ENCODE data around the gene IFIT2. TPM values are rescaled to one million over a fixed set of nuclear protein-coding genes. Genes with fewer than 3 reads are reported as not detected.

The IFIT2 gene
- total RNA-seq, 1 experiment from 2014 or later, result 40.8 TPM

GRCh38 chr10:89338713-89339112, 36.9 kb downstream of the IFIT2 start:
- CTCF ChIA-PET, result no interaction called here
- Mint-ChIP-seq H3K27ac (ENCODE audit: unreplicated experiment) (no peak overlapping the region), H3K9me3 (ENCODE audit: low read depth, unreplicated experiment) (no peaks in the 10 kb centered on the region), H3K27me3 (ENCODE audit: unreplicated experiment) (no peaks in the 10 kb centered on the region), H3K4me3 (ENCODE audit: low read depth, unreplicated experiment) (no peak overlapping the region), H3K36me3 (ENCODE audit: insufficient read depth, unreplicated experiment) (no peaks in the 10 kb centered on the region), H3K4me1 (ENCODE audit: low read depth, unreplicated experiment) (peaks cover 13% of the 10 kb centered on the region)
- TF ChIP-seq, protein P1, sequence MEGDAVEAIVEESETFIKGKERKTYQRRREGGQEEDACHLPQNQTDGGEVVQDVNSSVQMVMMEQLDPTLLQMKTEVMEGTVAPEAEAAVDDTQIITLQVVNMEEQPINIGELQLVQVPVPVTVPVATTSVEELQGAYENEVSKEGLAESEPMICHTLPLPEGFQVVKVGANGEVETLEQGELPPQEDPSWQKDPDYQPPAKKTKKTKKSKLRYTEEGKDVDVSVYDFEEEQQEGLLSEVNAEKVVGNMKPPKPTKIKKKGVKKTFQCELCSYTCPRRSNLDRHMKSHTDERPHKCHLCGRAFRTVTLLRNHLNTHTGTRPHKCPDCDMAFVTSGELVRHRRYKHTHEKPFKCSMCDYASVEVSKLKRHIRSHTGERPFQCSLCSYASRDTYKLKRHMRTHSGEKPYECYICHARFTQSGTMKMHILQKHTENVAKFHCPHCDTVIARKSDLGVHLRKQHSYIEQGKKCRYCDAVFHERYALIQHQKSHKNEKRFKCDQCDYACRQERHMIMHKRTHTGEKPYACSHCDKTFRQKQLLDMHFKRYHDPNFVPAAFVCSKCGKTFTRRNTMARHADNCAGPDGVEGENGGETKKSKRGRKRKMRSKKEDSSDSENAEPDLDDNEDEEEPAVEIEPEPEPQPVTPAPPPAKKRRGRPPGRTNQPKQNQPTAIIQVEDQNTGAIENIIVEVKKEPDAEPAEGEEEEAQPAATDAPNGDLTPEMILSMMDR (IDR thresholded peaks at IDR 0.05; ENCODE audit: unreplicated experiment), result no peak
- no peak for DNase-seq
- BruUV-seq (replicated peaks), result no TSS peak
- intact Hi-C loops (cut with micrococcal nuclease; ENCODE audit: unreplicated experiment), result no loop called here

DNA sequence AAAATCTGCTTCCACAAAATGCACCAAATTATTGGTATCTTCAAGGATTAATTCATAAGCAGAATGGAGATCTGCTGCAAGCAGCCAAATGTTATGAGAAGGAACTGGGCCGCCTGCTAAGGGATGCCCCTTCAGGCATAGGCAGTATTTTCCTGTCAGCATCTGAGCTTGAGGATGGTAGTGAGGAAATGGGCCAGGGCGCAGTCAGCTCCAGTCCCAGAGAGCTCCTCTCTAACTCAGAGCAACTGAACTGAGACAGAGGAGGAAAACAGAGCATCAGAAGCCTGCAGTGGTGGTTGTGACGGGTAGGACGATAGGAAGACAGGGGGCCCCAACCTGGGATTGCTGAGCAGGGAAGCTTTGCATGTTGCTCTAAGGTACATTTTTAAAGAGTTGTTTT, 38.0 kb downstream of the IFIT2 start:
- no peaks in the 10 kb centered on the region for H3K36me3 Mint-ChIP-seq (ENCODE audit: insufficient read depth, unreplicated experiment)
- no peak overlapping the region for H3K27ac Mint-ChIP-seq (ENCODE audit: unreplicated experiment)
- no peaks in the 10 kb centered on the region for H3K9me3 Mint-ChIP-seq (ENCODE audit: low read depth, unreplicated experiment)
- CTCF ChIA-PET, result no interaction called here
- no peak overlapping the region for H3K4me3 Mint-ChIP-seq (ENCODE audit: low read depth, unreplicated experiment)
- TF ChIP-seq, protein P1 (IDR thresholded peaks at IDR 0.05; ENCODE audit: unreplicated experiment), result no peak
- no peaks in the 10 kb centered on the region for H3K27me3 Mint-ChIP-seq (ENCODE audit: unreplicated experiment)
- no TSS peak for BruUV-seq (replicated peaks)
- no peak for DNase-seq
- intact Hi-C loops (cut with micrococcal nuclease; ENCODE audit: unreplicated experiment), result no loop called here
- H3K4me1 Mint-ChIP-seq (ENCODE audit: low read depth, unreplicated experiment), result peaks cover 13% of the 10 kb centered on the region

DNA sequence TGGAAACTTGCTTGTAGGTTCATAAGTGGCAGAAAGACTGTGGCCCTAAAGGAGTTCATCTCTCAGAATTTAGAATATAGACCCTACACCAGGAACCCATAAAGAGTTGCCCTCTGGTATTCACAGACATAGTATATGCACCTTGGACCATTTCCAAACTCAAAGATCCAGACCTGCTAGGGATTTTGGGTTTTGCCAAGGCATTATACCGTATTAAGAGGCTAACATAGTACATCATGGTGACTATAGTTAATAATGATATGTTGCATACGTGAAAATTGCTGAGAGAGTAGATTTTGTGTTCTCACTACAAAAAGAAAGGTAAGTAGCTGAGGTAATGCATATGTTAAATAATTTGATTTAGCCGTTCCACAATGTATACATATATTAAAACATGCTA, 39.8 kb downstream of the IFIT2 start:
- Mint-ChIP-seq H3K4me1 (ENCODE audit: low read depth, unreplicated experiment) (peaks cover 27% of the 10 kb centered on the region), H3K36me3 (ENCODE audit: insufficient read depth, unreplicated experiment) (peaks cover 6% of the 10 kb centered on the region), H3K9me3 (ENCODE audit: low read depth, unreplicated experiment) (no peaks in the 10 kb centered on the region), H3K4me3 (ENCODE audit: low read depth, unreplicated experiment) (no peak overlapping the region), H3K27me3 (ENCODE audit: unreplicated experiment) (no peaks in the 10 kb centered on the region), H3K27ac (ENCODE audit: unreplicated experiment) (no peak overlapping the region)
- TF ChIP-seq, protein P1 (IDR thresholded peaks at IDR 0.05; ENCODE audit: unreplicated experiment), result no peak
- no TSS peak for BruUV-seq (replicated peaks)
- intact Hi-C loops (cut with micrococcal nuclease; ENCODE audit: unreplicated experiment), result no loop called here
- DNase-seq, result no peak
- CTCF ChIA-PET, result no interaction called here

DNA sequence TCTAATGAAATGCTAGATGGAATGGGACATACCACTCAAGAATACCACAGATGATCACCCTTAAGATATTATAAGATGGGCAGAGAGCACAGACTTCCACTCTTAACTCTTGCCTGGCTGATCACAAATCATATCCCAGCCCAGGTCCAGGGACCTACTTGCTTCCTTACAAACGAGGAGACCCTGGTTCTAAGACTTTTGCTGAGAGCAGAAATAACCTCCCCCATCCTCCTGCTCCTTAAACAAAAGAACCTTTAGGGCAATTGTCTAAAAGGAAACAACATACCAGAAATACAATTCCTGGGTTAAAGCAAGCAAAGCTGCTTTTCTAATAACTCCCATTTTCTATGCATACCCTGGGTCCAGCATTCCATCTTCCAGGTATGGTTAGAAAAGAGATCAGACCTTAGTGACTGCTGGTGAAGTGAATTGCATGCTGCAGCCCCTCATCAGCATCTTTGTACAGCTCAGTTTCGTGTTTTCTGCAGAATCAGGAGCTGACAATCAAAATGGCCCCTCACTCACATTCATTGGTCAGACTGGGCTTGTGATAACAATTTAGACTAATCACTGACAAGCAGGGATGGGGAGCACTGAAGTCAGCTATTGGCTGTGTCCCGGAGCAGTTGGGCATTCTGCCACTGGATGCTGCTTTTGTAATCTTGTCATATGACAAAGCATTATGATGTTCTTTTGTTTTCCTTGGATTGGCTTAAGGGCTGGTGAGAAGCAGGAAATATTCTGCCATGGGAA, 40.5 kb downstream of the IFIT2 start:
- H3K9me3 Mint-ChIP-seq (ENCODE audit: low read depth, unreplicated experiment), result no peaks in the 10 kb centered on the region

More for the DNA sequence above, 40.5 kb downstream of the IFIT2 start:
- peaks cover 33% of the 10 kb centered on the region for H3K4me1 Mint-ChIP-seq (ENCODE audit: low read depth, unreplicated experiment)
- intact Hi-C loops (cut with micrococcal nuclease; ENCODE audit: unreplicated experiment), result no loop called here
- no peak overlapping the region for H3K4me3 Mint-ChIP-seq (ENCODE audit: low read depth, unreplicated experiment)
- H3K36me3 Mint-ChIP-seq (ENCODE audit: insufficient read depth, unreplicated experiment), result peaks cover 7% of the 10 kb centered on the region
- no peaks in the 10 kb centered on the region for H3K27me3 Mint-ChIP-seq (ENCODE audit: unreplicated experiment)
- no TSS peak for BruUV-seq (replicated peaks)
- no peak overlapping the region for H3K27ac Mint-ChIP-seq (ENCODE audit: unreplicated experiment)
- no peak for DNase-seq
- TF ChIP-seq, protein P1 (IDR thresholded peaks at IDR 0.05; ENCODE audit: unreplicated experiment), result no peak
- CTCF ChIA-PET, result interaction anchor here (1.0 kb wide), 1 partner anchor 10 kb away, joined by 3 read pairs; no protein-coding TSS in a partner anchor
